HEK293 (cell line): ENCODE results near the gene PWWP2A.
A peak's percentile ranks its signal among the peaks of the same experiment; 100 is the strongest.

Source experiments
- CTCF ChIA-PET: fragments of 350-600 bp; formaldehyde crosslinking; extraction: SDS; loops from one replicate; lab custom pipeline; 2021; ENCODE audit warnings: antibody characterized with exemption; lab: Yijun Ruan, JAX
- POLR2A ChIA-PET: fragments of 300-600 bp; formaldehyde crosslinking; extraction: SDS; loops from one replicate; lab custom pipeline; 2020; ENCODE audit warnings: antibody characterized with exemption, inconsistent platforms; lab: Yijun Ruan, JAX
- H3K27ac ChIP-seq: fragments of 200-500 bp; sonication (Bioruptor generic); 2 replicates; pipeline ENCODE4 v1.5.1; 2014; ENCODE audit warnings: low read depth, low read length, control low read depth, inconsistent platforms; ENCODE audit errors: extremely low read depth
- H3K36me3 ChIP-seq, 2 experiments: fragments of 200-500 bp in 1 of 2; sonication (Bioruptor generic) in 1 of 2; 1 replicate in 1 of 2; 2 replicates in 1 of 2; pipeline ENCODE4 v1.5.1; 2014 to 2017; ENCODE audit warnings: inconsistent platforms in 2 of 2, low read length in 2 of 2; ENCODE audit not compliant: control insufficient read depth in 2 of 2, insufficient read depth in 1 of 2
- H3K4me1 ChIP-seq: fragments of 200-500 bp; sonication (Bioruptor generic); 2 replicates; pipeline ENCODE4 v1.5.1; 2014; ENCODE audit warnings: mild to moderate bottlenecking, low read length, inconsistent platforms; ENCODE audit not compliant: control insufficient read depth, insufficient read depth
- H3K4me3 ChIP-seq: 2 replicates; pipeline ENCODE4 v1.5.1; 2011; ENCODE audit warnings: low read depth, mild to moderate bottlenecking, control low read depth, low read length, moderate library complexity
- H3K9me3 ChIP-seq: fragments of 200-500 bp; sonication (Bioruptor generic); 2 replicates; pipeline ENCODE4 v1.5.1; 2014; ENCODE audit warnings: low read depth, low read length, inconsistent platforms; ENCODE audit not compliant: control insufficient read depth, insufficient read depth
- GLIS1 ChIP-seq: fragments of 450-650 bp; formaldehyde crosslinking; IDR thresholded peaks from 2 replicates; pipeline ENCODE4 v1.5.1; 2016; ENCODE audit warnings: missing biosample characterization, missing genetic modification characterization
- KLF7 ChIP-seq: fragments of 450-650 bp; formaldehyde crosslinking; IDR thresholded peaks from 2 replicates; pipeline ENCODE4 v1.5.1; 2016; ENCODE audit warnings: missing biosample characterization, missing genetic modification characterization, borderline replicate concordance
- KLF8 ChIP-seq: fragments of 450-650 bp; formaldehyde crosslinking; IDR thresholded peaks from 2 replicates; pipeline ENCODE4 v1.5.1; 2016; ENCODE audit warnings: missing biosample characterization, missing genetic modification characterization
- OVOL3 ChIP-seq: fragments of 450-650 bp; formaldehyde crosslinking; IDR thresholded peaks from 2 replicates; pipeline ENCODE4 v1.5.1; 2016; ENCODE audit warnings: missing biosample characterization, missing genetic modification characterization
- RBAK ChIP-seq: fragments of 450-650 bp; formaldehyde crosslinking; IDR thresholded peaks from 2 replicates; pipeline ENCODE4 v1.5.1; 2016; ENCODE audit warnings: missing biosample characterization, missing genetic modification characterization
- SALL2 ChIP-seq: fragments of 450-650 bp; formaldehyde crosslinking; IDR thresholded peaks from 2 replicates; pipeline ENCODE4 v1.5.0; 2017; ENCODE audit warnings: missing biosample characterization, mild to moderate bottlenecking, missing genetic modification characterization, borderline replicate concordance
- ZNF114 ChIP-seq: fragments of 450-650 bp; formaldehyde crosslinking; IDR thresholded peaks from 2 replicates; pipeline ENCODE4 v1.5.0; 2017; ENCODE audit warnings: missing biosample characterization, missing genetic modification characterization
- ZNF138 ChIP-seq: fragments of 450-650 bp; formaldehyde crosslinking; IDR thresholded peaks from 2 replicates; pipeline ENCODE4 v1.5.1; 2016; ENCODE audit warnings: missing biosample characterization, missing genetic modification characterization, borderline replicate concordance
- ZNF155 ChIP-seq: fragments of 450-650 bp; formaldehyde crosslinking; IDR thresholded peaks from 2 replicates; pipeline ENCODE4 v1.5.1; 2016; ENCODE audit warnings: missing biosample characterization, missing genetic modification characterization
- ZNF548 ChIP-seq: fragments of 450-650 bp; formaldehyde crosslinking; IDR thresholded peaks from 2 replicates; pipeline ENCODE4 v1.5.1; 2016; ENCODE audit warnings: missing biosample characterization, missing genetic modification characterization
- ZNF624 ChIP-seq: fragments of 450-650 bp; formaldehyde crosslinking; IDR thresholded peaks from 2 replicates; pipeline ENCODE4 v1.5.1; 2017; ENCODE audit warnings: missing biosample characterization, missing genetic modification characterization
- ZXDB ChIP-seq: fragments of 450-650 bp; formaldehyde crosslinking; IDR thresholded peaks from 2 replicates; pipeline ENCODE4 v1.5.1; 2016; ENCODE audit warnings: missing biosample characterization, missing genetic modification characterization
- TF ChIP-seq, protein P1 (sequence below): fragments of 450-650 bp; formaldehyde crosslinking; IDR thresholded peaks from 2 replicates; pipeline ENCODE4 v1.5.1; 2016; ENCODE audit warnings: missing biosample characterization, missing genetic modification characterization
- TF ChIP-seq, protein P2 (sequence below): fragments of 450-650 bp; formaldehyde crosslinking; IDR thresholded peaks from 2 replicates; pipeline ENCODE4 v1.5.1; 2016; ENCODE audit warnings: missing biosample characterization, missing genetic modification characterization, low read depth
- TF ChIP-seq, protein P3 (sequence below): fragments of 450-650 bp; formaldehyde crosslinking; IDR thresholded peaks from 2 replicates; pipeline ENCODE4 v1.5.1; 2016; ENCODE audit warnings: missing biosample characterization, missing genetic modification characterization, low read depth

The PWWP2A gene

DNA sequence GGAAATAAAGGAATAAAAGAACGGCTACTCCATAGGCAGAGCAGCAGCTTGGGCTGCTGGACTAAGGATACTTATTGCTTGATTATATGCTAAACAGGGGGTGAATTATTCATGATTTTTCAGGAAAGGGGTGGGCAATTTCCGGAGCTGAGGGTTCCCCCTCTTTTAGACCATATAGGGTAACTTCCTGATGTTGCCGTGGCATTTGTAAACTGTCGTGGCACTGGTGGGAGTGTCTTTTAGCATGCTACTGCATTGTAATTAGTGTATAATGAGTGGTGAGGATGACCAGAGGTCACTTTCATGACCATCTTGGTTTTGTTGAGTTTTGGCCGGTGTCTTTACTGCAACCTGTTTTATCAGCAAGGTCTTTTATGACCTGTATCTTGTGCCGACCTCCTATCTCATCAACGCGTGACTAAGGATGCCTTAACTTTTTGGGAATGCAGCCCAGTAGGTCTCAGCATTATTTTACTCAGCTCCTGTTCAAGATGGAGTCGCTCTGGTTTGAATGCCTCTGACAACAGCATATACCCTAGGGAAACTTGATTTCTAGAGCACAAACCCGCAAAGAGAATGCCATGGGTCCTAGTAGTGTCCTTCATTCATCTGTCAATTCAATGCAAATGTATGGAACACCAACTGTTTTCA, 47.8 kb upstream of the PWWP2A start:
- Histone ChIP-seq H3K9me3 (no peaks in the 10 kb centered on the region), H3K4me3 (no peak overlapping the region), H3K36me3 (no peaks in the 10 kb centered on the region), H3K4me1 (peaks cover 18% of the 10 kb centered on the region), H3K27ac (no peak overlapping the region)
- POLR2A ChIA-PET, result interaction anchor here (1.8 kb wide), 1 partner anchor 8 kb away, joined by 6 read pairs; no protein-coding TSS in a partner anchor
- TF ChIP-seq ZNF138 (tag by site-specific recombination) (no peak), ZXDB (no peak), SALL2 (no peak), ZNF114 (no peak), ZNF155 (tag by site-specific recombination) (no peak), ZNF624 (tag by site-specific recombination) (no peak), RBAK (no peak), KLF7 (no peak), KLF8 (tag by site-specific recombination) (no peak), OVOL3 (tag by site-specific recombination) (no peak), ZNF548 (tag by site-specific recombination) (no peak)
- TF ChIP-seq, protein P1, sequence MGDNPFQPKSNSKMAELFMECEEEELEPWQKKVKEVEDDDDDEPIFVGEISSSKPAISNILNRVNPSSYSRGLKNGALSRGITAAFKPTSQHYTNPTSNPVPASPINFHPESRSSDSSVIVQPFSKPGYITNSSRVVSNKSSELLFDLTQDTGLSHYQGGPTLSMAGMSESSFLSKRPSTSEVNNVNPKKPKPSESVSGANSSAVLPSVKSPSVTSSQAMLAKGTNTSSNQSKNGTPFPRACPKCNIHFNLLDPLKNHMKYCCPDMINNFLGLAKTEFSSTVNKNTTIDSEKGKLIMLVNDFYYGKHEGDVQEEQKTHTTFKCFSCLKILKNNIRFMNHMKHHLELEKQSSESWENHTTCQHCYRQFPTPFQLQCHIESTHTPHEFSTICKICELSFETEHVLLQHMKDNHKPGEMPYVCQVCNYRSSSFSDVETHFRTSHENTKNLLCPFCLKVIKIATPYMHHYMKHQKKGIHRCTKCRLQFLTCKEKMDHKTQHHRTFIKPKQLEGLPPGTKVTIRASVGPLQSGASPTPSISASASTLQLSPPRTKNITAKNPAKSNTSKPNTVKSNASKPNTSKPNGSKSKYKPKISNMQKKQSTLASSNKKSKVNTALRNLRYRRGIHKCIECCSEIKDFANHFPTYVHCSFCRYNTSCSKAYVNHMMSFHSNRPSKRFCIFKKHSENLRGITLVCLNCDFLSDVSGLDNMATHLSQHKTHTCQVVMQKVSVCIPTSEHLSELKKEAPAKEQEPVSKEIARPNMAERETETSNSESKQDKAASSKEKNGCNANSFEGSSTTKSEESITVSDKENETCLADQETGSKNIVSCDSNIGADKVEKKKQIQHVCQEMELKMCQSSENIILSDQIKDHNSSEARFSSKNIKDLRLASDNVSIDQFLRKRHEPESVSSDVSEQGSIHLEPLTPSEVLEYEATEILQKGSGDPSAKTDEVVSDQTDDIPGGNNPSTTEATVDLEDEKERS (tag by site-specific recombination), result no peak
- TF ChIP-seq, protein P2, sequence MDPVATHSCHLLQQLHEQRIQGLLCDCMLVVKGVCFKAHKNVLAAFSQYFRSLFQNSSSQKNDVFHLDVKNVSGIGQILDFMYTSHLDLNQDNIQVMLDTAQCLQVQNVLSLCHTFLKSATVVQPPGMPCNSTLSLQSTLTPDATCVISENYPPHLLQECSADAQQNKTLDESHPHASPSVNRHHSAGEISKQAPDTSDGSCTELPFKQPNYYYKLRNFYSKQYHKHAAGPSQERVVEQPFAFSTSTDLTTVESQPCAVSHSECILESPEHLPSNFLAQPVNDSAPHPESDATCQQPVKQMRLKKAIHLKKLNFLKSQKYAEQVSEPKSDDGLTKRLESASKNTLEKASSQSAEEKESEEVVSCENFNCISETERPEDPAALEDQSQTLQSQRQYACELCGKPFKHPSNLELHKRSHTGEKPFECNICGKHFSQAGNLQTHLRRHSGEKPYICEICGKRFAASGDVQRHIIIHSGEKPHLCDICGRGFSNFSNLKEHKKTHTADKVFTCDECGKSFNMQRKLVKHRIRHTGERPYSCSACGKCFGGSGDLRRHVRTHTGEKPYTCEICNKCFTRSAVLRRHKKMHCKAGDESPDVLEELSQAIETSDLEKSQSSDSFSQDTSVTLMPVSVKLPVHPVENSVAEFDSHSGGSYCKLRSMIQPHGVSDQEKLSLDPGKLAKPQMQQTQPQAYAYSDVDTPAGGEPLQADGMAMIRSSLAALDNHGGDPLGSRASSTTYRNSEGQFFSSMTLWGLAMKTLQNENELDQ (tag by site-specific recombination), result no peak
- TF ChIP-seq, protein P3, sequence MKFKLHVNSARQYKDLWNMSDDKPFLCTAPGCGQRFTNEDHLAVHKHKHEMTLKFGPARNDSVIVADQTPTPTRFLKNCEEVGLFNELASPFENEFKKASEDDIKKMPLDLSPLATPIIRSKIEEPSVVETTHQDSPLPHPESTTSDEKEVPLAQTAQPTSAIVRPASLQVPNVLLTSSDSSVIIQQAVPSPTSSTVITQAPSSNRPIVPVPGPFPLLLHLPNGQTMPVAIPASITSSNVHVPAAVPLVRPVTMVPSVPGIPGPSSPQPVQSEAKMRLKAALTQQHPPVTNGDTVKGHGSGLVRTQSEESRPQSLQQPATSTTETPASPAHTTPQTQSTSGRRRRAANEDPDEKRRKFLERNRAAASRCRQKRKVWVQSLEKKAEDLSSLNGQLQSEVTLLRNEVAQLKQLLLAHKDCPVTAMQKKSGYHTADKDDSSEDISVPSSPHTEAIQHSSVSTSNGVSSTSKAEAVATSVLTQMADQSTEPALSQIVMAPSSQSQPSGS, result no peak
- CTCF ChIA-PET, result interaction anchor here (0.7 kb wide), 1 partner anchor 124 kb away, joined by 3 read pairs; no protein-coding TSS in a partner anchor

DNA sequence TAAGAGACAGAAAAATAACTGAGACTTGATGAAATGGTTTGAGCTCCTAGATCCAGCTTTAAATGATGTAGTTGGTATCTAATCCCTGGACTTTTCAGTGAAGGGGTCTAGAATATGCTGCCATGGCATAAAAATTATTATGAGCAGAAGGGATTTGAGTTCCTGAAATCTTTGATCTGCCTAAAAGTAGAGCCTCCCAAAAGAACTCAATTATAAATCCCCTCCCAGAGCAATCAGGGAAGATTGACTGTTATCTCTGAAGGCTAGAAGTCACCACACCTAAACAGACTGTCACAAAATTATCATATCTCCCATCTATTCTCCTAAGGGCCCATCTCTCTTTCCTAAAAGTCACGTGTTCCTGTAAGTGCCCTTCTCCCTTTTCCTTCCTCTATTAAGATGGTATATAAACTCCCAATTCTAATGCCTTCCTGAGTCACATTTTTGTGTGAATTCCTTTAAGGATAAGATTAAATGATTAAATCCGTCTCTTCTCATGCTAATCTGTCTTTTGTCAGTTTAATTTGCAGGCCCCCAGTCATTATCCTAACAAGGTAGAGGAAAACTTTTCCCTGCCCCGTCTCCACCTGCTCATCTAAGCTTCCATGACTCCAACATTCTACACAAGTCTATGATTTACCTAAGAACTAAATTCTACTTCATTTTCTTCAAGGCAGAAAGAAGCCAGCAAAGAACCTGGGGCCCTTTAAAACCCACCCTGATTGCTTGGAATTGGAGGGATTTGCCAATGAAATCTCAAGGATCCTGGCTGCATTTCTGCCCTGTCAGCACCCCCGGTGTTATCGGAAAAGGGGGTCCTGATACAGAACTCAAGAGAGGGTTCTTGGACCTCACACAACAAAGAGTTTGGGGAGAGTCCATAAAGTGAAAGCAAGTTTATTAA, 47.1 kb upstream of the PWWP2A start:
- ChIA-PET CTCF (interaction anchor here (1.5 kb wide), 1 partner anchor 10 kb away, joined by 6 read pairs; no protein-coding TSS in a partner anchor), POLR2A (interaction anchor here (1.1 to 2.1 kb wide), 5 partner anchors 9 to 95 kb away, joined by 3 to 10 read pairs (median 6); partner anchors contain the start of gene PWWP2A)
- H3K4me3 ChIP-seq, result no peak overlapping the region
- no peaks in the 10 kb centered on the region for H3K9me3 ChIP-seq
- peaks cover 18% of the 10 kb centered on the region for H3K4me1 ChIP-seq
- peak overlapping the region; percentile 89; the same call in 1 of the 2 replicates for H3K27ac ChIP-seq
- TF ChIP-seq GLIS1 (tag by site-specific recombination), result no peak
- H3K36me3 ChIP-seq, result no peaks in the 10 kb centered on the region
